H4 (cell line): ENCODE measurements around the gene ITGA7. TPM values are rescaled to one million over a fixed set of nuclear protein-coding genes. Genes with fewer than 3 reads are reported as not detected.
"Not testable (repeated sequence)": the region's sequence is repeated elsewhere in the genome, so short reads cannot be mapped to it uniquely, and the experiment has no call there.

ENCODE experiments used
- DNase-seq: peaks from one replicate; pipeline ENCODE4 v3.0.0-alpha.2; 2015; ENCODE audit warnings: low spot score
- total RNA-seq: library from RNA; depleted of rRNA; stranded (reverse); fragments of >200 nt; shearing (Covaris generic); gene quantifications from 2 replicates; pipeline ENCODE4 v1.2.3, GENCODE V29; 2014

Gene ITGA7
- total RNA-seq, 1 experiment from 2014 or later, result 1.2 TPM

DNA sequence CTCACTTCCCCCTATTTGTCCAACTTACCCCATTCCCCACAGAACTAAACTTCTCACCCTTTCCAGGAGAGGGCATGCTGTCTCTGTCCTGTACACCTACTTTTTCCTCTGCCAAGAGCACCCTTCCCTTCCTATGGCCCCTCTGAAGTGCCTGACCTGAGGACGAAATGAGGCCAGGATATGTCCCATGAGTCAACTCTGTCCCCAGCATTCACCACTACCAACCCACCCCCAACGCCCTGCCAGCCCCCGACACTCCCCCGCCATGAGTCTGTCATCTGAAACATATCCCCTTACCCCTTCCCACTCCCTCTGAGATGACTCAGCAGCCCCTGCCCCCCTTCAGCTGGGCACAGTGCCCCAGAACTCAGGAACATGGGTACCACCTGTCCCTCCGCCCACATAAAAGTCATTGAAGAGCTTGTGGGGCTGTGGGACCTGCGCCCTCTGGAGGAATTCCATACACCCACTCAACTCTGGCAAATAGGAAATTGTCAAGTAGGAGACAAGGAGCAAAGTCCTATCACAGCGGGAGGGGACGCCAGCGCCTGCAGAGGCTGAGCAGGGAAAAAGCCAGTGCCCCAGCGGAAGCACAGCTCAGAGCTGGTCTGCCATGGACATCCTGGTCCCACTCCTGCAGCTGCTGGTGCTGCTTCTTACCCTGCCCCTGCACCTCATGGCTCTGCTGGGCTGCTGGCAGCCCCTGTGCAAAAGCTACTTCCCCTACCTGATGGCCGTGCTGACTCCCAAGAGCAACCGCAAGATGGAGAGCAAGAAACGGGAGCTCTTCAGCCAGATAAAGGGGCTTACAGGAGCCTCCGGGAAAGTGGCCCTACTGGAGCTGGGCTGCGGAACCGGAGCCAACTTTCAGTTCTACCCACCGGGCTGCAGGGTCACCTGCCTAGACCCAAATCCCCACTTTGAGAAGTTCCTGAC, 26.3 kb downstream of the ITGA7 start:
- DNase-seq, result peak; percentile 90

- DNase-seq, result no peak
These were observed 28.0 kb downstream of the ITGA7 start for GRCh38 chr12:55679691-55680090.

DNA sequence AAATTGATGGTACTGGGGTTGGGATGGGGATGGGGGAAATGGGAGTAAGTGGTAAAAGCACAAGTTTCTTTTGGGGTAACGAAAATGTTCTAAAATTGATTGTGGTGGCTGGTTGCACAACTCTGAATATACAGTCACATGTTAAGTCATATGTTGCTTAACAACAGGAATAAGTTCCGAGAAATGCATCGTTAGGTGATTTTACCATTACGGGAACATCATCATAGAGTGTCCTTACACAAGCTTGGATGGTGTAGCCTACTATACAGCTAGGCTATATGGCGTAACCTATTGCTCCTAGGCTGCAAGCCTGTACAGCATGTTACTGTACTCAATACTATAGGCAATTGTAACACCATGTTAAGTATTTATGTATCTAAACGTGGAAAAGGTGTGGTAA, 31.0 kb downstream of the ITGA7 start:
- DNase-seq, result no peak

- no peak for DNase-seq
These were observed 32.0 kb downstream of the ITGA7 start for GRCh38 chr12:55675666-55676065.

DNA sequence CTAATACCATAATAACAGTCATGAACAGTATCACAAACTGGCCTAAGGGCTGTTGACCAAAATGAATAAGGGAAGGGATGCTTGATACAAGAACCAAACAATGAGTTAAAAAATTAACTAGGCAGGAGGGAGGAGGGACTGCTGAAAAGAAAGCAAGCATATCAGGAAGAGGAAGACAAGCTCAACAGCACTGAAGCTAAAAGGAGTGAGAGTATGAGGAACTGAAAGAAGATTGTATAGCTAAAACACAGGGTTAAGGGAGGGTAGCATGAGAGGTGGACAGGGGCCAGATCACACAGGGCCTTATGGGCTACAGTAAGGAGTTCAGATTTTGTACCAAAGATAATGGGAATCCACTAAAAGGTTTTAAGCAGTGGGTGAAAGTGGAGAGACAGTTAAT, 34.1 kb downstream of the ITGA7 start:
- no peak for DNase-seq

GRCh38 chr12:55671746-55672145, 36.0 kb downstream of the ITGA7 start:
- DNase-seq, result no peak

GRCh38 chr12:55670276-55670675, 37.4 kb downstream of the ITGA7 start:
- no peak for DNase-seq

DNA sequence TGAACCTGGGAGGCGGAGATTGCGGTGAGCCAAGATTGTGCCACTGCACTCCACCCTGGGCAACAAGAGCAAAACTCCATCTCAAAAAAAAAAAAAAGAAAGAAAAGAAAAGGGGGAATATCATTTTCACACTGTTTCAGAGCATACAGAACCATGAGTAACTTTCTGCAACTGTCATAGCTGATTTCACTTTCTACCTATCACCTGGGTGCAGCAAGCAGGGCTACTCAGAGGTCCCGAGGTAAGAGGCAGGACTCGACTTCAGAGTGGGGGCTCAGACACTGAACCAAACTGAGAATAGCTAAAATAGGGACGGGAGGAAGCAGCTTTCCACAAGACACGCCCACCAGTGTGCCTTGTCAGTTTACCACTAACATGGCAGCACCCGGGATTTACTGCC, 41.2 kb downstream of the ITGA7 start:
- no peak for DNase-seq

DNA sequence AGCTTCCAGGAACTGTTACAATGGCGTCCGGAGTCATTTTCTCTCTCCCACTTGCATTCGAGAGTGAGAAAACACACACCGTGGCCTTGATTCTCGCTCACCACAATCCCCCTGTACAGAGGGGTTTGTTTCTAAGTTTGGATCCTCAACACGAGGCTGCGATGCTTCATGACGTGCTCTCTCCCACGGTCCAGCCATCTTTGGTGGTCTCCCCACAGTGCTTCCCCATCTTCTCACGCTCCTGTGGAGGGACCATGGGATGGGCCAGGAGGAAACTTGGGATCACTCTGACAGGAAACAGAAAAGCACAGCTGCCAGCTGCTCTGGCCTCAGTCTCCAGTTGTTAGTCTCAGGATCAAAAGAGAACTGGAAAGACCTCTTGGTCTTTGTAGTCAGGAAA, 42.9 kb downstream of the ITGA7 start:
- DNase-seq, result no peak

- DNase-seq, result no peak
These were observed 44.3 kb downstream of the ITGA7 start for GRCh38 chr12:55663391-55663790.

GRCh38 chr12:55659486-55660385, 48.0 kb downstream of the ITGA7 start:
- no peak for DNase-seq

DNA sequence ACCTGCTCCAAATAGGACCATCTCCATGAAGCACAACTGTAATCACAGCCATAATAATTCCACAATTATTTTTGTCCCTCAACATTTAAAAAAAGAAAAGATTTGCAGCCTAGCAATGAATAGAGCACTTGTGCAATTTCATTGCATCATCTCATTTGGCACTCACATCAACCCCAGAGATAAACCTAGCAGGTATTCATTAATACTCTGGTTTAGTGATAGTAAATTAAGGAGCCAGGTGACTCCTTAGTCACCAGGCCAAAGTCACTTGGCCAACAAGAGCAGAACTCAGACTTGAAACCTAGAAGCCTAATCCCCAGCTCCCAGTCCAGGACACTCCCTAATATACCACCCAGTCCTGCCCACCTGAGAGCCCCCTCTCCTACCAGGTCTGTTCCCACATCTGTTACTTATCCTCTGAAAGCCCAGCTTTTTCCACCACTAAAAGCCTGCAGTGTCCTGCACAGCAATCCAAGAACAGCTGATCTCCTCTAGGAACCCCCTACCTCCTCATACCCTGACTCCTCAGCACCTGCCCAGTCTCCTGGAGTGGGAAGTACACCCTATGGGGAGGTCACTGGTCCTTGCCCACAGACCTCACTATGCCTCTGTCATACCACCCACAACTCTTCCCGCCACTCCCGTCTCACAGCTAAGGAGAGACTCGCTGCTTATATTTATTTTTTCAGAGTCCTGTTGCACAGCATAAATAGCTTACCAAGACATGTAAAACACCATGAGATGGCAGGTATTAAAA, 48.9 kb downstream of the ITGA7 start:
- no peak for DNase-seq

DNA sequence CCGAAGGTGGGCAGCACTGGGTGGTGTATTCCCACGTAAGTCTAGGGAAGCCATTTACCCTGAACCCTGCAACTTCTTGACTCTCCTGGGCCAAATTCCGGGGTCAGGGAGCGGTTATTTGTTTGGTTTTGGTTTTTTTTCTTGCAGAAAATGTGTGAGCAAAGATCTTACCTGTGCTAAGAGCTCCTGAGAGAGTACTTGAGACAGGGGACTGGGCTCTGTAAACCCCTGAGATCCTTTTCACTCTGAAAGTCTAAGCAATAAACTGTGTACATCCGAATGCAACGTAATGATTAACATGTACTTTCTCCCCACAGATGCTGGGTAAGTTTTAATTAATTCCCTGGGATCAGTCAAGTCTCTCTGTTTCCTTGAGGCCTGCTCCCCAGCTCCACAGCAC, 49.5 kb downstream of the ITGA7 start:
- DNase-seq, result no peak

DNA sequence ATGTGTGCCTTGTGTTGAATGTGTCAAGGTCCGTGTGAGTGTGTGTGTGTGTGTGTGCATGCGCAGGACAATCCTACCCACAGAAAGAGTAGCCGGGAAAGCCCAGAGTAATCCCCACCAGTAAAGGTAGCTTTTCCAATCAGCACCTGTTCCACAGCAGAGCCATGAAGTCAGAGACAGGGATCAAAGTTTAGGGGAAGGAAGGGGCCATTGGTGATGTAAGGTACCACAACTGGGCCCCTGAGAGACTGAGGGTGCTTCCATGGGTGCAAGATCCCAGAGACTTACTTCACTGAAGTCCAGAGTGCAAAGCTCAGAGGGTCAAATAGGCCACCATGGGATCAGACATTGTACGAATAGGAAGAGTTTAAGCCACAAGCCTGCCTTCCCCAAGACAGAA, 50.5 kb downstream of the ITGA7 start:
- no peak for DNase-seq

- DNase-seq, result no peak
These were observed 53.0 kb downstream of the ITGA7 start for GRCh38 chr12:55654511-55655214.

DNA sequence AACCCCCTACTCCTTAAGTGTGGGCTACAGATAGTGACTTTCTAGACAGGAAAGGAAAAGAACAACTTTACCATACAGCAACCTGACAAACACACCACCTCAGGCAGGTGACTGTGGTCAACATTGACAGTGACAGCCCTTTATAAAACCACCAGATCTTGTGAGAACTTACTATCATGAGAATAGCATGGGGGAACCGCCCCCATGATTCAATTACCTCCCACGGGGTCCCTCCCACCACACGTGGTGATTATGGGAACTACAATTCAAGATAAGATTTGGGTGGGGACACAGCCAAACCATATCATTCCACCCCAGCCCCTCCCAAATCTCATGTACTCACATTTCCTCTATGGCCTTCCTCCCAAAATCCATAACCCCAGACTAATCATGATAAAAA, 54.7 kb downstream of the ITGA7 start:
- no peak for DNase-seq

- DNase-seq, result no peak
These were observed 55.4 kb downstream of the ITGA7 start for GRCh38 chr12:55652352-55652751.

- no peak for DNase-seq
These were observed 56.4 kb downstream of the ITGA7 start for GRCh38 chr12:55651299-55651683.

- not testable (repeated sequence) for DNase-seq
These were observed 56.9 kb downstream of the ITGA7 start for GRCh38 chr12:55650620-55651298.

GRCh38 chr12:55647027-55647426, 60.7 kb downstream of the ITGA7 start:
- no peak for DNase-seq

GRCh38 chr12:55644591-55644990, 63.1 kb downstream of the ITGA7 start:
- no peak for DNase-seq
